ENCODE data around the gene CACYBP. TPM values are rescaled to one million over a fixed set of nuclear protein-coding genes. Genes with fewer than 3 reads are reported as not detected.
A peak's percentile ranks its signal among the peaks of the same experiment; 100 is the strongest.

Gene CACYBP
- total and polyA plus RNA-seq, 4 donors, result 40.6 to 219 (median 65.1) TPM

- Histone ChIP-seq H3K9me3 (ENCODE audit: control insufficient read depth in 4 of 4, insufficient read depth in 3 of 4, low read length in 3 of 4) (no peaks in the 10 kb centered on the region), H3K27me3 (ENCODE audit: control insufficient read depth in 3 of 3, insufficient read depth in 3 of 3, low read length in 2 of 3) (no peaks in the 10 kb centered on the region), H3K27ac (ENCODE audit: low read depth in 1 of 2, low read length in 1 of 2) (no peak overlapping the region), H3K36me3 (ENCODE audit: control insufficient read depth in 4 of 4, insufficient read depth in 4 of 4, low read length in 4 of 4) (peaks cover 0 to under 1% (median 0%) of the 10 kb centered on the region in 4 donors), H3K4me1 (ENCODE audit: control insufficient read depth in 5 of 5, insufficient read depth in 5 of 5, low read length in 5 of 5) (peaks cover 5 to 36% (median 28%) of the 10 kb centered on the region in 5 donors), H3K9ac (ENCODE audit: insufficient read depth in 1 of 2, low read length in 2 of 2) (no peak overlapping the region), H3K4me3 (no peak overlapping the region)
- DNase-seq (peak in 2 of 3 donors; percentile 33 to 37), ATAC-seq (ENCODE audit: insufficient read depth, low FRiP score) (peak; percentile 66)
- TF ChIP-seq, protein P1, sequence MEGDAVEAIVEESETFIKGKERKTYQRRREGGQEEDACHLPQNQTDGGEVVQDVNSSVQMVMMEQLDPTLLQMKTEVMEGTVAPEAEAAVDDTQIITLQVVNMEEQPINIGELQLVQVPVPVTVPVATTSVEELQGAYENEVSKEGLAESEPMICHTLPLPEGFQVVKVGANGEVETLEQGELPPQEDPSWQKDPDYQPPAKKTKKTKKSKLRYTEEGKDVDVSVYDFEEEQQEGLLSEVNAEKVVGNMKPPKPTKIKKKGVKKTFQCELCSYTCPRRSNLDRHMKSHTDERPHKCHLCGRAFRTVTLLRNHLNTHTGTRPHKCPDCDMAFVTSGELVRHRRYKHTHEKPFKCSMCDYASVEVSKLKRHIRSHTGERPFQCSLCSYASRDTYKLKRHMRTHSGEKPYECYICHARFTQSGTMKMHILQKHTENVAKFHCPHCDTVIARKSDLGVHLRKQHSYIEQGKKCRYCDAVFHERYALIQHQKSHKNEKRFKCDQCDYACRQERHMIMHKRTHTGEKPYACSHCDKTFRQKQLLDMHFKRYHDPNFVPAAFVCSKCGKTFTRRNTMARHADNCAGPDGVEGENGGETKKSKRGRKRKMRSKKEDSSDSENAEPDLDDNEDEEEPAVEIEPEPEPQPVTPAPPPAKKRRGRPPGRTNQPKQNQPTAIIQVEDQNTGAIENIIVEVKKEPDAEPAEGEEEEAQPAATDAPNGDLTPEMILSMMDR (IDR thresholded peaks at IDR 0.05; ENCODE audit: control extremely low read depth, extremely low read depth), result no peak
- 32 to 41% methylated on average over 6 of the region's 6 CpGs for WGBS, 2 donors
Observed at GRCh38 chr1:174964261-174964971, 35.3 kb upstream of the CACYBP start.

DNA sequence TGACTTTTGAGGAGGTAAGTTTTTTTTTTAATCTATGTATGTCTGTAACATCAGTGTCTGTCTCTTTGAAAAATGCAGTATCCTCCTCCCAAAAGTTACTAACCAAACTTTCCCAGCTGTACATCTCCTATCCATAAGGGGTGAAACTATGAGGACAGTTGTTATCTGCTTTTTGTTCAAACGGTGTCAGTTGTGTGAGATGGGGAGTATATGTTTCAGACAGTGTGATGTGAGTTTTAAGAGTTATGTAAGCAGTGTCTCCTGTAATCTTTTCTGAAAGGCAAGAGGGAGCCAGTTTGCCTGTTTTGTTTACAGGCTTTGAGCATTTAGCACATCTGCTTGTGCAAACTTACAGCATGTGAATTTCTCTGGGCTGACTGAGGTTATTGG is 34.8 kb upstream of the CACYBP start:
- H3K9ac ChIP-seq (ENCODE audit: insufficient read depth in 1 of 2, low read length in 2 of 2), result peak overlapping the region in 1 of 2 donors; percentile 15
- ATAC-seq (ENCODE audit: insufficient read depth, low FRiP score) (no peak), DNase-seq (peak in 2 of 3 donors; percentile 68 to 79)
- peaks cover 0 to 5% (median 0%) of the 10 kb centered on the region in 4 donors for H3K36me3 ChIP-seq (ENCODE audit: control insufficient read depth in 4 of 4, insufficient read depth in 4 of 4, low read length in 4 of 4)
- H3K4me3 ChIP-seq, result no peak overlapping the region
- H3K9me3 ChIP-seq (ENCODE audit: control insufficient read depth in 4 of 4, insufficient read depth in 3 of 4, low read length in 3 of 4), result no peaks in the 10 kb centered on the region
- TF ChIP-seq, protein P1 (IDR thresholded peaks at IDR 0.05; ENCODE audit: control extremely low read depth, extremely low read depth), result no peak
- WGBS, 2 donors, result 25 to 62% methylated on average over 1 of the region's 1 CpG
- no peaks in the 10 kb centered on the region for H3K27me3 ChIP-seq (ENCODE audit: control insufficient read depth in 3 of 3, insufficient read depth in 3 of 3, low read length in 2 of 3)
- peaks cover 5 to 36% (median 28%) of the 10 kb centered on the region in 5 donors for H3K4me1 ChIP-seq (ENCODE audit: control insufficient read depth in 5 of 5, insufficient read depth in 5 of 5, low read length in 5 of 5)
- peak overlapping the region in 1 of 2 donors; percentile 72 for H3K27ac ChIP-seq (ENCODE audit: low read depth in 1 of 2, low read length in 1 of 2)

DNA sequence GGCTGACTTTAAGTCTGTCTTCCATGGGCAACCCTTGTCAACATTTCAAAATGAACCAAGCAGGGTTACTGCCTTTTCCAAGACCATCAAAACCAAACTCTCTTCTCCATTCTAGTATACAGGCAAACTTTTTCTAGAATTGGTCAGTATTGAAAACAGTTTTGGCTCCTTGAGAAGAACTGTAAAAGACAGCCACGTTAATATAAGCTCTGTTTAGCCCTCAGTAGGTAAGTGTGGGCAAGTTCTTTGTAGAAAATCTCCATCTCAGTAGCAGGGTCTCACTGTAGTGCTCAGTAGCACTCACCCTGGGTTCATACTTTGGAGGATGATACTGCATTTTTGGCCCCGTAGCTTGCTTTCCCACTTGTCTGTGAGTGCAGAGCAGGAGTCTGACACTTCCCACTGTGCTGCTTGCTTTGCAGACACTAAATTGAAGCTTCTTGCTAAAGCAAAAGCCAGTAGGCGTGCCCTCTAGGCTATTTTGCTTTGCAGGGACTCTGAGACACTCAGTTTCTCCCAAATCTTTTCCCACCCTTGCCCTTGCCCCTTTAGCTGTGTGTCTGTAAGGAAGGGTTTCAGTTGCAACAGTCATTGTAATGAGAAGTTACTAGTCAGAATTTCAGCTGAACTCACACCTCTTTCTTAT is 34.3 kb upstream of the CACYBP start:
- Histone ChIP-seq H3K36me3 (ENCODE audit: control insufficient read depth in 4 of 4, insufficient read depth in 4 of 4, low read length in 4 of 4) (peaks cover 0 to 5% (median 0%) of the 10 kb centered on the region in 4 donors), H3K27me3 (ENCODE audit: control insufficient read depth in 3 of 3, insufficient read depth in 3 of 3, low read length in 2 of 3) (no peaks in the 10 kb centered on the region), H3K9ac (ENCODE audit: insufficient read depth in 1 of 2, low read length in 2 of 2) (no peak overlapping the region), H3K27ac (ENCODE audit: low read depth in 1 of 2, low read length in 1 of 2) (peak overlapping the region in 1 of 2 donors; percentile 84), H3K9me3 (ENCODE audit: control insufficient read depth in 4 of 4, insufficient read depth in 3 of 4, low read length in 3 of 4) (no peaks in the 10 kb centered on the region), H3K4me3 (no peak overlapping the region), H3K4me1 (ENCODE audit: control insufficient read depth in 5 of 5, insufficient read depth in 5 of 5, low read length in 5 of 5) (peaks cover 5 to 36% (median 28%) of the 10 kb centered on the region in 5 donors)
- 32 to 43% methylated on average over 3 of the region's 3 CpGs for WGBS, 2 donors
- DNase-seq, result peak in 1 of 3 donors; percentile 37
- ATAC-seq (ENCODE audit: insufficient read depth, low FRiP score), result no peak
- TF ChIP-seq, protein P1 (IDR thresholded peaks at IDR 0.05; ENCODE audit: control extremely low read depth, extremely low read depth), result no peak
